Gastroesophageal sphincter (tissue), 4 donors: Measurements from ENCODE around the gene NRL. TPM values are rescaled to one million over a fixed set of nuclear protein-coding genes. Genes with fewer than 3 reads are reported as not detected.

Source experiments
- ATAC-seq: fragments of 150-250 bp; one replicate; pipeline ENCODE4 v1.9.1; 2016; ENCODE audit warnings: mild to moderate bottlenecking, moderate library complexity
- H3K27ac ChIP-seq, 4 donors: fragments of 200-600 bp; sonication (generic) in 3 of 4; 1 replicate in 3 of 4; 2 replicates in 1 of 4; pipeline ENCODE4 v1.5.1; 2016 to 2019
- H3K27me3 ChIP-seq: fragments of 200-600 bp; sonication (generic); one replicate; pipeline ENCODE4 v1.5.1; 2019
- H3K36me3 ChIP-seq, 2 donors: fragments of 200-600 bp; sonication (generic); one replicate each; pipeline ENCODE4 v1.5.1; 2019; ENCODE audit warnings: control low read depth in 1 of 2
- H3K4me1 ChIP-seq, 3 donors: fragments of 200-600 bp; sonication (generic); 1 replicate in 2 of 3; 2 replicates in 1 of 3; pipeline ENCODE4 v1.5.1; 2016 to 2019; ENCODE audit warnings: control low read depth in 2 of 3
- H3K4me3 ChIP-seq, 2 donors: fragments of 200-600 bp; sonication (generic); one replicate each; pipeline ENCODE4 v1.5.1; 2019; ENCODE audit warnings: mild to moderate bottlenecking in 1 of 2, moderate library complexity in 1 of 2
- H3K9me3 ChIP-seq, 3 donors: fragments of 200-600 bp; sonication (generic); one replicate each; pipeline ENCODE4 v1.5.1; 2017 to 2019; ENCODE audit warnings: control low read depth in 2 of 3
- CTCF ChIP-seq, 4 experiments: fragments of 200-600 bp in 2 of 4; fragments of 450-650 bp in 2 of 4; sonication (generic) in 1 of 4; IDR thresholded peaks; one replicate each; pipeline ENCODE4 v1.5.1; 2017 to 2019; ENCODE audit warnings: antibody characterized with exemption in 4 of 4, mild to moderate bottlenecking in 2 of 4, moderate library complexity in 2 of 4
- EP300 ChIP-seq: sonication (generic); formaldehyde crosslinking; IDR thresholded peaks from one replicate; pipeline ENCODE4 v1.6.1; 2017; ENCODE audit warnings: antibody characterized with exemption, mild to moderate bottlenecking
- POLR2A ChIP-seq, 2 donors: fragments of 450-650 bp; IDR thresholded peaks; one replicate each; pipeline ENCODE4 v1.6.1; 2017; ENCODE audit warnings: antibody characterized with exemption in 2 of 2, mild to moderate bottlenecking in 2 of 2, moderate library complexity in 1 of 2
- POLR2AphosphoS5 ChIP-seq: sonication (generic); formaldehyde crosslinking; IDR thresholded peaks from one replicate; pipeline ENCODE4 v1.6.1; 2017; ENCODE audit warnings: antibody characterized with exemption
- WGBS, 2 donors: methylation state at CpG; one replicate each; pipeline ENCODE4 v1.1.5; 2018; ENCODE audit warnings: low coverage in 1 of 2; 5-methylcytosine and 5-hydroxymethylcytosine counted together
- total RNA-seq, 4 donors: library from RNA; depleted of rRNA; stranded (reverse); fragments of >200 nt; gene quantifications; one replicate each; pipeline ENCODE4 v1.1.0, GENCODE V29; 2016

Gene NRL
- total RNA-seq, 4 donors from 2014 or later: 0.81 to 10.4 (median 5.0) TPM; not detected in 1

- no peak overlapping the region for H3K27ac ChIP-seq
- peaks cover 0 to 11% of the 10 kb centered on the region in 2 donors for H3K36me3 ChIP-seq
- H3K9me3 ChIP-seq: no peaks in the 10 kb centered on the region
- ATAC-seq: no peak
- no peaks in the 10 kb centered on the region for H3K27me3 ChIP-seq
- H3K4me3 ChIP-seq: no peak overlapping the region
- 90 to 92% methylated on average over 2 of the region's 2 CpGs for whole genome bisulfite sequencing, 2 donors
- H3K4me1 ChIP-seq: peaks cover 0 to 43% (median 14%) of the 10 kb centered on the region in 3 donors
- TF ChIP-seq POLR2AphosphoS5 (no peak), POLR2A (IDR thresholded peaks at IDR 0.05) (no peak), CTCF (IDR thresholded peaks at IDR 0.05) (no peak)
Observed at GRCh38 chr14:24132976-24133375, 18.2 kb upstream of the NRL start.

- H3K27ac ChIP-seq: peak overlapping the region in 2 of 4 donors; percentile 58 to 69
- H3K4me1 ChIP-seq: peaks cover 0 to 35% (median 10%) of the 10 kb centered on the region in 3 donors
- no peak for ATAC-seq
- peaks cover 0 to 3% of the 10 kb centered on the region in 2 donors for H3K36me3 ChIP-seq
- no peaks in the 10 kb centered on the region for H3K27me3 ChIP-seq
- no peak overlapping the region for H3K4me3 ChIP-seq
- no peaks in the 10 kb centered on the region for H3K9me3 ChIP-seq
- WGBS, 2 donors: 50 to 62% methylated on average over 2 to 7 of the region's 24 CpGs
- TF ChIP-seq CTCF (IDR thresholded peaks at IDR 0.05) (no peak), POLR2A (IDR thresholded peaks at IDR 0.05) (no peak)
Observed at GRCh38 chr14:24132061-24132685, 17.4 kb upstream of the NRL start.

- H3K9me3 ChIP-seq: no peaks in the 10 kb centered on the region
- TF ChIP-seq EP300 (no peak), CTCF (IDR thresholded peaks at IDR 0.05) (no peak), POLR2A (IDR thresholded peaks at IDR 0.05) (no peak), POLR2AphosphoS5 (no peak)
- no peaks in the 10 kb centered on the region for H3K36me3 ChIP-seq
- WGBS, 2 donors: 80% methylated on average over 1 of the region's 15 CpGs; no CpG with 5 or more reads in 1 of the 2 donors
- peak overlapping the region in 3 of 4 donors; percentile 46 to 69 (median 58) for H3K27ac ChIP-seq
- H3K27me3 ChIP-seq: no peaks in the 10 kb centered on the region
- no peak for ATAC-seq
- peaks cover 0 to 29% (median 4%) of the 10 kb centered on the region in 3 donors for H3K4me1 ChIP-seq
- H3K4me3 ChIP-seq: no peak overlapping the region
Observed at GRCh38 chr14:24131549-24131966, 16.8 kb upstream of the NRL start.

GRCh38 chr14:24130717-24131548 lies 16.2 kb upstream of the NRL start:
- no peaks in the 10 kb centered on the region for H3K27me3 ChIP-seq
- H3K4me3 ChIP-seq: no peak overlapping the region
- no peak for TF ChIP-seq EP300
- no peak for TF ChIP-seq POLR2A (IDR thresholded peaks at IDR 0.05)
- TF ChIP-seq CTCF (IDR thresholded peaks at IDR 0.05): no peak
- no peak for TF ChIP-seq POLR2AphosphoS5
- 0% methylated on average over 1 of the region's 7 CpGs; no CpG with 5 or more reads in 1 of the 2 donors for WGBS, 2 donors
- H3K27ac ChIP-seq: peak overlapping the region in 3 of 4 donors; percentile 46 to 69 (median 58)
- no peaks in the 10 kb centered on the region for H3K9me3 ChIP-seq
- H3K36me3 ChIP-seq: no peaks in the 10 kb centered on the region
- ATAC-seq: no peak
- H3K4me1 ChIP-seq: peaks cover 0 to 26% (median 2%) of the 10 kb centered on the region in 3 donors
